ENCODE data around the gene NETO2.
"Not testable (repeated sequence)": the region's sequence is repeated elsewhere in the genome, so short reads cannot be mapped to it uniquely, and the experiment has no call there.

NETO2 gene

GRCh38 chr16:47143677-47144558 is at the start of gene NETO2:
NETO2 (minus strand) TSS chr16:47143945; CDS start chr16:47143612, 333 bp downstream.
- H3K4me1 ChIP-seq (ENCODE audit: control insufficient read depth in 1 of 2, insufficient read depth in 2 of 2, low read length in 2 of 2) = peaks cover 0 to 15% of the 10 kb centered on the region in 2 donors

GRCh38 chr16:47182318-47182717 is 38.6 kb upstream of the NETO2 start:
- Histone ChIP-seq H3K4me3 (ENCODE audit: low read depth in 1 of 2, low read length in 2 of 2) (no peak overlapping the region), H3K27ac (ENCODE audit: low read length) (no peak overlapping the region), H3K27me3 (ENCODE audit: low read depth, low read length) (no peaks in the 10 kb centered on the region), H3K36me3 (ENCODE audit: control insufficient read depth in 1 of 2, insufficient read depth in 2 of 2, low read length in 2 of 2) (no peaks in the 10 kb centered on the region), H3K4me1 (ENCODE audit: control insufficient read depth in 1 of 2, insufficient read depth in 2 of 2, low read length in 2 of 2) (no peaks in the 10 kb centered on the region), H3K9me3 (ENCODE audit: control insufficient read depth in 1 of 2, low read length in 2 of 2) (no peaks in the 10 kb centered on the region)

More at GRCh38 chr16:47143677-47144558, at the start of gene NETO2:
- no peaks in the 10 kb centered on the region for H3K9me3 ChIP-seq (ENCODE audit: control insufficient read depth in 1 of 2, low read length in 2 of 2)
- no peaks in the 10 kb centered on the region for H3K36me3 ChIP-seq (ENCODE audit: control insufficient read depth in 1 of 2, insufficient read depth in 2 of 2, low read length in 2 of 2)
- H3K4me3 ChIP-seq (ENCODE audit: low read depth in 1 of 2, low read length in 2 of 2) = peak within 1 kb of the TSS; percentile 61 to 80
- no peaks in the 10 kb centered on the region for H3K27me3 ChIP-seq (ENCODE audit: low read depth, low read length)
- no peak within 1 kb of the TSS for H3K27ac ChIP-seq (ENCODE audit: low read length)

GRCh38 chr16:47181066-47181465 is 37.3 kb upstream of the NETO2 start:
- H3K27me3 ChIP-seq (ENCODE audit: low read depth, low read length); H3K4me3 ChIP-seq (ENCODE audit: low read depth in 1 of 2, low read length in 2 of 2); H3K4me1 ChIP-seq (ENCODE audit: control insufficient read depth in 1 of 2, insufficient read depth in 2 of 2, low read length in 2 of 2); H3K27ac ChIP-seq (ENCODE audit: low read length); H3K36me3 ChIP-seq (ENCODE audit: control insufficient read depth in 1 of 2, insufficient read depth in 2 of 2, low read length in 2 of 2); H3K9me3 ChIP-seq (ENCODE audit: control insufficient read depth in 1 of 2, low read length in 2 of 2): not testable (repeated sequence)

GRCh38 chr16:47180073-47180472 is 36.3 kb upstream of the NETO2 start:
- Histone ChIP-seq H3K27me3 (ENCODE audit: low read depth, low read length) (no peaks in the 10 kb centered on the region), H3K27ac (ENCODE audit: low read length) (no peak overlapping the region), H3K36me3 (ENCODE audit: control insufficient read depth in 1 of 2, insufficient read depth in 2 of 2, low read length in 2 of 2) (no peaks in the 10 kb centered on the region), H3K4me3 (ENCODE audit: low read depth in 1 of 2, low read length in 2 of 2) (no peak overlapping the region), H3K4me1 (ENCODE audit: control insufficient read depth in 1 of 2, insufficient read depth in 2 of 2, low read length in 2 of 2) (no peaks in the 10 kb centered on the region), H3K9me3 (ENCODE audit: control insufficient read depth in 1 of 2, low read length in 2 of 2) (no peaks in the 10 kb centered on the region)

- H3K9me3 ChIP-seq (ENCODE audit: control insufficient read depth in 1 of 2, low read length in 2 of 2) = no peaks in the 10 kb centered on the region
- no peaks in the 10 kb centered on the region for H3K4me1 ChIP-seq (ENCODE audit: control insufficient read depth in 1 of 2, insufficient read depth in 2 of 2, low read length in 2 of 2)
- H3K36me3 ChIP-seq (ENCODE audit: control insufficient read depth in 1 of 2, insufficient read depth in 2 of 2, low read length in 2 of 2) = no peaks in the 10 kb centered on the region
- no peak overlapping the region for H3K27ac ChIP-seq (ENCODE audit: low read length)
- no peak overlapping the region for H3K4me3 ChIP-seq (ENCODE audit: low read depth in 1 of 2, low read length in 2 of 2)
- no peaks in the 10 kb centered on the region for H3K27me3 ChIP-seq (ENCODE audit: low read depth, low read length)
Observed at GRCh38 chr16:47175152-47175551, 31.4 kb upstream of the NETO2 start.

- H3K4me3 ChIP-seq (ENCODE audit: low read depth in 1 of 2, low read length in 2 of 2) = no peak overlapping the region
- H3K27ac ChIP-seq (ENCODE audit: low read length) = no peak overlapping the region
- no peaks in the 10 kb centered on the region for H3K36me3 ChIP-seq (ENCODE audit: control insufficient read depth in 1 of 2, insufficient read depth in 2 of 2, low read length in 2 of 2)
- no peaks in the 10 kb centered on the region for H3K9me3 ChIP-seq (ENCODE audit: control insufficient read depth in 1 of 2, low read length in 2 of 2)
- no peaks in the 10 kb centered on the region for H3K27me3 ChIP-seq (ENCODE audit: low read depth, low read length)
- no peaks in the 10 kb centered on the region for H3K4me1 ChIP-seq (ENCODE audit: control insufficient read depth in 1 of 2, insufficient read depth in 2 of 2, low read length in 2 of 2)
Observed at GRCh38 chr16:47162670-47163420, 19.1 kb upstream of the NETO2 start.

GRCh38 chr16:47161464-47161863 is 17.7 kb upstream of the NETO2 start:
- no peaks in the 10 kb centered on the region for H3K4me1 ChIP-seq (ENCODE audit: control insufficient read depth in 1 of 2, insufficient read depth in 2 of 2, low read length in 2 of 2)

GRCh38 chr16:47160422-47160821 is 16.7 kb upstream of the NETO2 start:
- no peak overlapping the region for H3K27ac ChIP-seq (ENCODE audit: low read length)
- H3K9me3 ChIP-seq (ENCODE audit: control insufficient read depth in 1 of 2, low read length in 2 of 2) = no peaks in the 10 kb centered on the region
- no peaks in the 10 kb centered on the region for H3K4me1 ChIP-seq (ENCODE audit: control insufficient read depth in 1 of 2, insufficient read depth in 2 of 2, low read length in 2 of 2)
- no peaks in the 10 kb centered on the region for H3K27me3 ChIP-seq (ENCODE audit: low read depth, low read length)
- no peak overlapping the region for H3K4me3 ChIP-seq (ENCODE audit: low read depth in 1 of 2, low read length in 2 of 2)
- H3K36me3 ChIP-seq (ENCODE audit: control insufficient read depth in 1 of 2, insufficient read depth in 2 of 2, low read length in 2 of 2) = peaks cover 0 to 11% of the 10 kb centered on the region in 2 donors

More at GRCh38 chr16:47161464-47161863, 17.7 kb upstream of the NETO2 start:
- Histone ChIP-seq H3K27me3 (ENCODE audit: low read depth, low read length) (no peaks in the 10 kb centered on the region), H3K4me3 (ENCODE audit: low read depth in 1 of 2, low read length in 2 of 2) (no peak overlapping the region), H3K27ac (ENCODE audit: low read length) (no peak overlapping the region), H3K9me3 (ENCODE audit: control insufficient read depth in 1 of 2, low read length in 2 of 2) (no peaks in the 10 kb centered on the region), H3K36me3 (ENCODE audit: control insufficient read depth in 1 of 2, insufficient read depth in 2 of 2, low read length in 2 of 2) (peaks cover 0 to 11% of the 10 kb centered on the region in 2 donors)

GRCh38 chr16:47158992-47159391 is 15.2 kb upstream of the NETO2 start:
- no peaks in the 10 kb centered on the region for H3K27me3 ChIP-seq (ENCODE audit: low read depth, low read length)
- no peak overlapping the region for H3K4me3 ChIP-seq (ENCODE audit: low read depth in 1 of 2, low read length in 2 of 2)
- no peaks in the 10 kb centered on the region for H3K4me1 ChIP-seq (ENCODE audit: control insufficient read depth in 1 of 2, insufficient read depth in 2 of 2, low read length in 2 of 2)
- H3K27ac ChIP-seq (ENCODE audit: low read length) = no peak overlapping the region
- H3K9me3 ChIP-seq (ENCODE audit: control insufficient read depth in 1 of 2, low read length in 2 of 2) = no peaks in the 10 kb centered on the region
- H3K36me3 ChIP-seq (ENCODE audit: control insufficient read depth in 1 of 2, insufficient read depth in 2 of 2, low read length in 2 of 2) = peaks cover 2 to 12% of the 10 kb centered on the region in 2 donors

- no peaks in the 10 kb centered on the region for H3K27me3 ChIP-seq (ENCODE audit: low read depth, low read length)
- H3K9me3 ChIP-seq (ENCODE audit: control insufficient read depth in 1 of 2, low read length in 2 of 2) = peaks cover 6% of the 10 kb centered on the region in 2 donors
- H3K4me3 ChIP-seq (ENCODE audit: low read depth in 1 of 2, low read length in 2 of 2) = no peak overlapping the region
- H3K4me1 ChIP-seq (ENCODE audit: control insufficient read depth in 1 of 2, insufficient read depth in 2 of 2, low read length in 2 of 2) = no peaks in the 10 kb centered on the region
- H3K36me3 ChIP-seq (ENCODE audit: control insufficient read depth in 1 of 2, insufficient read depth in 2 of 2, low read length in 2 of 2) = peaks cover 6 to 34% of the 10 kb centered on the region in 2 donors
- H3K27ac ChIP-seq (ENCODE audit: low read length) = no peak overlapping the region
Observed at GRCh38 chr16:47156680-47157215, 13.0 kb upstream of the NETO2 start.

GRCh38 chr16:47152501-47152900 is 8.8 kb upstream of the NETO2 start:
- H3K9me3 ChIP-seq (ENCODE audit: control insufficient read depth in 1 of 2, low read length in 2 of 2); H3K4me1 ChIP-seq (ENCODE audit: control insufficient read depth in 1 of 2, insufficient read depth in 2 of 2, low read length in 2 of 2); H3K27ac ChIP-seq (ENCODE audit: low read length); H3K4me3 ChIP-seq (ENCODE audit: low read depth in 1 of 2, low read length in 2 of 2); H3K27me3 ChIP-seq (ENCODE audit: low read depth, low read length): not testable (repeated sequence)
- H3K36me3 ChIP-seq (ENCODE audit: control insufficient read depth in 1 of 2, insufficient read depth in 2 of 2, low read length in 2 of 2) = peaks cover 6 to 33% of the 10 kb centered on the region in 2 donors

Measured in muscle layer of duodenum (tissue), 2 donors.